ENCODE measurements around the gene SPN.

DNA sequence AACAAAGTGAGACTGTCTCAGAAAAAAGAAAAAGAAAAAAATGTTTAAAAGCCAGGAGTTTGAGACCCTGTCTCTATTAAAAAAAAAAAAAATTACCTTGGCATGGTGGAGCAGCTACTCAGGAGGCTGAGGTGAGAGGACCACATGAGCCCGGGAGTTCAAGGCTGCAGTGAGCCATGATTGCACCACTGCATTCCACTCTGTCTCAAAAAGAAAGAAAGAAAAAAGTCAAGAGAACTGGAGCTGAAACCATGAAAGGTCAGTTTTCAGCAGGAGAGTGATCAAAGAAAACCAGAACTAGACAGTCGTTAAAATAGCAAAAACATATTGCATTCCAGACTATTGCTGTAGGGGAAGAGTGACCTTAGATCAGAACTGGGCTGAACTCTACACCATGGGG, 24.7 kb downstream of the SPN start:
- TF ChIP-seq, protein P1, sequence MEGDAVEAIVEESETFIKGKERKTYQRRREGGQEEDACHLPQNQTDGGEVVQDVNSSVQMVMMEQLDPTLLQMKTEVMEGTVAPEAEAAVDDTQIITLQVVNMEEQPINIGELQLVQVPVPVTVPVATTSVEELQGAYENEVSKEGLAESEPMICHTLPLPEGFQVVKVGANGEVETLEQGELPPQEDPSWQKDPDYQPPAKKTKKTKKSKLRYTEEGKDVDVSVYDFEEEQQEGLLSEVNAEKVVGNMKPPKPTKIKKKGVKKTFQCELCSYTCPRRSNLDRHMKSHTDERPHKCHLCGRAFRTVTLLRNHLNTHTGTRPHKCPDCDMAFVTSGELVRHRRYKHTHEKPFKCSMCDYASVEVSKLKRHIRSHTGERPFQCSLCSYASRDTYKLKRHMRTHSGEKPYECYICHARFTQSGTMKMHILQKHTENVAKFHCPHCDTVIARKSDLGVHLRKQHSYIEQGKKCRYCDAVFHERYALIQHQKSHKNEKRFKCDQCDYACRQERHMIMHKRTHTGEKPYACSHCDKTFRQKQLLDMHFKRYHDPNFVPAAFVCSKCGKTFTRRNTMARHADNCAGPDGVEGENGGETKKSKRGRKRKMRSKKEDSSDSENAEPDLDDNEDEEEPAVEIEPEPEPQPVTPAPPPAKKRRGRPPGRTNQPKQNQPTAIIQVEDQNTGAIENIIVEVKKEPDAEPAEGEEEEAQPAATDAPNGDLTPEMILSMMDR (IDR thresholded peaks at IDR 0.05) = no peak
- TF ChIP-seq POLR2A (IDR thresholded peaks at IDR 0.05) = no peak
